K562 (cell line): ENCODE measurements around the gene MGAT4B. TPM values are rescaled to one million over a fixed set of nuclear protein-coding genes. Genes with fewer than 3 reads are reported as not detected.

Experiments
- ATAC-seq: fragments of 200-7000 bp; cut with Tn5 transposase; 3 replicates; pipeline ENCODE4 v1.9.1; 2020; ENCODE audit warnings: moderate library complexity
- BruUV-seq: library from RNA; stranded (reverse); fragments of 400-500 nt; replicated peaks from 2 replicates; lab custom pipeline; 2021; lab: Mats Ljungman, UMichigan
- CTCF ChIA-PET: fragments of 300-600 bp; formaldehyde crosslinking; extraction: SDS; loops from one replicate; lab custom pipeline; 2021; ENCODE audit warnings: low intra/inter-chr PET ratio; lab: Yijun Ruan, JAX
- POLR2A ChIA-PET: fragments of 300-600, 350-650 bp; sonication (Branson Sonifier 250); formaldehyde crosslinking; extraction: SDS; loops from one replicate; lab custom pipeline; 2021; ENCODE audit warnings: antibody characterized with exemption, inconsistent platforms; lab: Yijun Ruan, JAX
- DNase-seq, 4 experiments: peaks; one replicate each; pipeline versions ENCODE4 v3.0.0 to v3.0.0-alpha.2; 2011 to 2018; ENCODE audit warnings: low spot score in 3 of 4, mixed read lengths in 3 of 4; ENCODE audit errors: extremely low read depth in 1 of 4
- FAIRE-seq: peaks from 2 replicates; lab custom pipeline; 2011; peaks lifted over from hg19 to GRCh38; lab: Jason Lieb, UNC
- H2AFZ ChIP-seq: 2 replicates; pipeline ENCODE4 v1.6.0; 2011; ENCODE audit warnings: low read depth, low read length, control low read depth, inconsistent platforms
- H3K27ac ChIP-seq: fragments of 200-600 bp; 3 replicates; pipeline ENCODE4 v1.8.0; 2011; ENCODE audit warnings: low read depth, mild to moderate bottlenecking, control low read depth, inconsistent platforms, low read length, moderate library complexity, mixed read lengths; ENCODE audit errors: extremely low read depth
- H3K27me3 ChIP-seq, 2 experiments: fragments of 300-600 bp in 1 of 2; 2 replicates in 1 of 2; 3 replicates in 1 of 2; pipeline versions ENCODE4 v1.6.0 to v1.8.0; 2011; ENCODE audit warnings: inconsistent platforms in 2 of 2, low read length in 2 of 2, mild to moderate bottlenecking in 1 of 2, mixed read lengths in 1 of 2, moderate library complexity in 1 of 2; ENCODE audit not compliant: control insufficient read depth in 2 of 2, insufficient read depth in 2 of 2
- H3K36me3 ChIP-seq: fragments of 300-600 bp; 3 replicates; pipeline ENCODE4 v1.8.0; 2011; ENCODE audit warnings: mild to moderate bottlenecking, low read length, inconsistent platforms; ENCODE audit not compliant: control insufficient read depth, insufficient read depth
- H3K4me1 ChIP-seq, 2 experiments: fragments of 200-600 bp in 1 of 2; replicated peaks in 1 of 2; 2 replicates in 1 of 2; 3 replicates in 1 of 2; pipeline versions ENCODE4 v1.5.1 to v1.8.0; 2011; ENCODE audit warnings: inconsistent platforms in 2 of 2, low read length in 2 of 2, mild to moderate bottlenecking in 1 of 2, mixed read lengths in 1 of 2, moderate library complexity in 1 of 2; ENCODE audit not compliant: control insufficient read depth in 2 of 2, insufficient read depth in 2 of 2
- H3K4me2 ChIP-seq: 2 replicates; pipeline ENCODE4 v1.6.1; 2011; ENCODE audit warnings: low read length, control low read depth, inconsistent platforms, mixed read lengths; ENCODE audit not compliant: insufficient read depth
- H3K4me3 ChIP-seq: fragments of 200-600 bp; sonication (generic), shearing (Covaris generic); 2 replicates; pipeline ENCODE4 v1.5.1; 2016; ENCODE audit warnings: control low read depth, inconsistent platforms
- H3K79me2 ChIP-seq: fragments of 200-600 bp; 3 replicates; pipeline ENCODE4 v1.8.0; 2011; ENCODE audit warnings: low read length, inconsistent platforms; ENCODE audit not compliant: control insufficient read depth, insufficient read depth
- H3K9ac ChIP-seq, 2 experiments: 2 replicates each; pipeline versions ENCODE4 v1.6.0 to v1.6.1; 2011; ENCODE audit warnings: low read depth in 2 of 2, low read length in 2 of 2, control low read depth in 1 of 2, inconsistent platforms in 1 of 2, mild to moderate bottlenecking in 1 of 2, mixed read lengths in 1 of 2; ENCODE audit not compliant: insufficient read depth in 1 of 2
- H3K9me1 ChIP-seq: one replicate; pipeline ENCODE4 v1.6.0; 2011; ENCODE audit warnings: inconsistent platforms, mild to moderate bottlenecking, low read length, moderate library complexity; ENCODE audit not compliant: control insufficient read depth, insufficient read depth
- H3K9me3 ChIP-seq: replicated peaks from 2 replicates; pipeline ENCODE4 v1.5.1; 2011; ENCODE audit warnings: low read depth, low read length, inconsistent platforms; ENCODE audit not compliant: control insufficient read depth, insufficient read depth
- H4K20me1 ChIP-seq: replicated peaks from 2 replicates; pipeline ENCODE4 v1.6.1; 2011; ENCODE audit warnings: low read length, inconsistent platforms, mixed read lengths; ENCODE audit not compliant: control insufficient read depth, insufficient read depth
- HDAC2 ChIP-seq: fragments of 450-650 bp; IDR thresholded peaks from 2 replicates; pipeline ENCODE4 v1.6.1; 2016; ENCODE audit warnings: mild to moderate bottlenecking
- HDGF ChIP-seq: fragments of 450-650 bp; IDR thresholded peaks from 2 replicates; pipeline ENCODE4 v1.6.1; 2016
- HMBOX1 ChIP-seq: sonication (generic); IDR thresholded peaks from 2 replicates; pipeline ENCODE4 v1.6.1; 2016
- KDM1A ChIP-seq, 2 experiments: fragments of 450-650 bp; IDR thresholded peaks; 2 replicates each; pipeline ENCODE4 v1.6.1; 2016; ENCODE audit warnings: mild to moderate bottlenecking in 2 of 2
- LCOR ChIP-seq: sonication (generic); formaldehyde crosslinking; IDR thresholded peaks from 2 replicates; pipeline ENCODE4 v1.8.0; 2022; ENCODE audit warnings: mild to moderate bottlenecking, missing genetic modification reagents
- MYBL2 ChIP-seq, 2 experiments: fragments of 450-650 bp in 1 of 2; sonication (generic) in 1 of 2; formaldehyde crosslinking in 1 of 2; IDR thresholded peaks; 2 replicates each; pipeline versions ENCODE4 v1.6.1 to v1.8.1; 2017 to 2022; ENCODE audit warnings: borderline replicate concordance in 1 of 2, inconsistent platforms in 1 of 2, low read depth in 1 of 2, mild to moderate bottlenecking in 1 of 2, missing genetic modification reagents in 1 of 2, moderate library complexity in 1 of 2
- NEUROD1 ChIP-seq: fragments of 150-350 bp; IDR thresholded peaks from 2 replicates; pipeline ENCODE4 v1.6.1; 2014; ENCODE audit warnings: borderline replicate concordance, low read length, low read depth; ENCODE audit not compliant: partially characterized antibody
- RBM25 ChIP-seq: fragments of 200-400 bp; formaldehyde crosslinking; IDR thresholded peaks from 2 replicates; pipeline ENCODE4 v1.6.1; 2018; ENCODE audit warnings: low read length, low read depth, moderate library complexity; ENCODE audit not compliant: severe bottlenecking
- RNF2 ChIP-seq: sonication (generic); IDR thresholded peaks from 2 replicates; pipeline ENCODE4 v1.6.1; 2016
- SNRNP70 ChIP-seq: fragments of 200-400 bp; formaldehyde crosslinking; optimal IDR thresholded peaks from 2 replicates; pipeline ENCODE3; 2017; ENCODE audit warnings: low read depth, low read length
- TSC22D4 ChIP-seq: fragments of 450-650 bp; IDR thresholded peaks from 2 replicates; pipeline ENCODE4 v1.6.1; 2016; ENCODE audit warnings: missing genetic modification characterization, missing biosample characterization, control low read depth
- XRCC3 ChIP-seq: fragments of 450-650 bp; IDR thresholded peaks from 2 replicates; pipeline ENCODE4 v1.6.1; 2017; ENCODE audit warnings: mild to moderate bottlenecking, moderate library complexity
- ZBTB17 ChIP-seq: fragments of 450-650 bp; formaldehyde crosslinking; IDR thresholded peaks from 2 replicates; pipeline ENCODE4 v1.4.0; 2020; ENCODE audit warnings: mild to moderate bottlenecking
- ZNF3 ChIP-seq: fragments of 250-450 bp; sonication (Bioruptor Pico); IDR thresholded peaks from 2 replicates; pipeline ENCODE4 v1.5.0; 2021; ENCODE audit warnings: mild to moderate bottlenecking, moderate library complexity
- WGBS: fragments of 100-300 bp; shearing (Covaris generic); methylation state at CpG from one replicate; pipeline ENCODE4 v1.1.6; 2016; ENCODE audit warnings: low coverage, mixed read lengths; ENCODE audit not compliant: insufficient coverage; ENCODE audit errors: missing lambda C conversion rate; 5-methylcytosine and 5-hydroxymethylcytosine counted together
- in situ Hi-C: fragments of 300-500 bp; cut with MboI; formaldehyde crosslinking; loops from 4 replicates; pipeline ENCODE4 v1.15.0; 2018; ENCODE audit warnings: inconsistent platforms, mixed read lengths
- intact Hi-C: fragments of 100-400 bp; cut with micrococcal nuclease; formaldehyde crosslinking; loops from 2 replicates; pipeline ENCODE4 v1.14.2; 2022
- polyA plus RNA-seq, 8 experiments: library from polyadenylated mRNA; depleted of rRNA in 4 of 8; stranded (reverse) in 5 of 8; unstranded in 3 of 8; fragments of >200 nt; fragmentation: Nextera tagmentation in 2 of 8; fragmentation: Illumina TruSeq in 1 of 8; extraction: Ambion mirVana in 2 of 8; extraction: Trizol in 1 of 8; gene quantifications; 2 replicates each; pipeline versions ENCODE4 v1.2.1 to v1.2.3, GENCODE V29; 2011 to 2014; ENCODE audit warnings: inconsistent platforms in 1 of 8, missing spikeins in 1 of 8
- total RNA-seq, 7 experiments: library from RNA; depleted of rRNA in 6 of 7; stranded (reverse); fragments of >200 nt in 6 of 7; fragmentation: Illumina TruSeq in 2 of 7; extraction: Trizol in 2 of 7; gene quantifications; 2 replicates each; pipeline versions ENCODE4 v1.2.1 to v1.2.3, GENCODE V29; 2011 to 2021; ENCODE audit warnings: low replicate concordance in 1 of 7
- TF ChIP-seq, protein P1 (sequence below), 2 experiments: fragments of 450-650 bp; conservative IDR thresholded peaks; 2 replicates each; pipeline ENCODE4 v1.6.1; 2017; ENCODE audit warnings: mild to moderate bottlenecking in 2 of 2, moderate library complexity in 2 of 2

Gene MGAT4B
- total and polyA plus RNA-seq, 9 of the 15 experiments (the other 6 are each of a cell fraction or from before 2014, with no cell fraction given) = 0.34 to 133 (median 75.4) TPM

GRCh38 chr5:179759581-179760551, 46.8 kb downstream of the MGAT4B start (continued):
- no peak for TF ChIP-seq ZBTB17 (CRISPR knock-in tag)
- no peak for TF ChIP-seq HDGF
- no peak for TF ChIP-seq XRCC3
- TF ChIP-seq, protein P1, sequence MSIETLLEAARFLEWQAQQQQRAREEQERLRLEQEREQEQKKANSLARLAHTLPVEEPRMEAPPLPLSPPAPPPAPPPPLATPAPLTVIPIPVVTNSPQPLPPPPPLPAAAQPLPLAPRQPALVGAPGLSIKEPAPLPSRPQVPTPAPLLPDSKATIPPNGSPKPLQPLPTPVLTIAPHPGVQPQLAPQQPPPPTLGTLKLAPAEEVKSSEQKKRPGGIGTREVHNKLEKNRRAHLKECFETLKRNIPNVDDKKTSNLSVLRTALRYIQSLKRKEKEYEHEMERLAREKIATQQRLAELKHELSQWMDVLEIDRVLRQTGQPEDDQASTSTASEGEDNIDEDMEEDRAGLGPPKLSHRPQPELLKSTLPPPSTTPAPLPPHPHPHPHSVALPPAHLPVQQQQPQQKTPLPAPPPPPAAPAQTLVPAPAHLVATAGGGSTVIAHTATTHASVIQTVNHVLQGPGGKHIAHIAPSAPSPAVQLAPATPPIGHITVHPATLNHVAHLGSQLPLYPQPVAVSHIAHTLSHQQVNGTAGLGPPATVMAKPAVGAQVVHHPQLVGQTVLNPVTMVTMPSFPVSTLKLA (conservative IDR thresholded peaks at IDR 0.05) = no peak

DNA sequence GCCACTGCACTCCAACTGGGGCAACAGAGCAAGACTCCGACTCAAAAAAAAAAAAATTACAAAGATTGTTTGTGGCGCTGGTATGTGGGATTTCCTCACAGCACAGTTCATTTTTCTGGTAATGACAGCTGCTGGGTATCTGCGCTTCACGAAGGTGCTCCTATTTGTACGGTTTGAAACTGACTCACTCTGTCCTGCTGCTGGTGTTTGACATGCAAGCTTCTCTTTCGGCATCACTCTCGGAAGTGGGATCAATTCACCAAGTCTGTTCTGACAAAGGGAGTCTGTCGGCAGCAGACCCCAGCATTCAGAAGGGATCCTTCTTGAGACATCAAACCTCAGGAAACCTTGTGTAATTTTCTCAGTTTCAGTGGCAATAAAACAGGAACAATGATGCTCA, 47.7 kb downstream of the MGAT4B start:
- DNase-seq (no peak), FAIRE-seq (no peak), ATAC-seq (no peak)
- Histone ChIP-seq H3K4me1 (peaks cover 22 to 41% of the 10 kb centered on the region in 2 experiments), H3K4me3 (no peak overlapping the region), H3K79me2 (peaks cover 84% of the 10 kb centered on the region), H3K27me3 (no peaks in the 10 kb centered on the region), H4K20me1 (peaks cover 41% of the 10 kb centered on the region), H3K27ac (no peak overlapping the region), H3K9ac (no peak overlapping the region), H2AFZ (no peak overlapping the region), H3K9me1 (peaks cover 17% of the 10 kb centered on the region), H3K4me2 (no peak overlapping the region), H3K9me3 (no peaks in the 10 kb centered on the region), H3K36me3 (peaks cover 5% of the 10 kb centered on the region; the same call in 2 of the 3 replicates)
- ChIA-PET CTCF (no interaction called here), POLR2A (interaction anchor here (0.7 to 1.2 kb wide), 2 partner anchors 61 to 887 kb away, joined by 3 read pairs; partner anchors contain the start of gene SQSTM1)
- intact Hi-C loops = no loop called here
- TF ChIP-seq SNRNP70 = no peak
- TF ChIP-seq NEUROD1 = no peak
- TF ChIP-seq KDM1A (IDR thresholded peaks at IDR 0.05) = no peak
- no peak for TF ChIP-seq HDAC2
- TF ChIP-seq TSC22D4 (tag) = no peak
- no peak for TF ChIP-seq RBM25
- TF ChIP-seq LCOR (CRISPR knock-in tag) = no peak
- TF ChIP-seq HMBOX1 = no peak
- no peak for TF ChIP-seq ZNF3 (CRISPR knock-in tag)
- no peak for TF ChIP-seq MYBL2 (IDR thresholded peaks at IDR 0.05; ENCODE audit: low read depth)
- TF ChIP-seq MYBL2 (CRISPR knock-in tag; IDR thresholded peaks at IDR 0.05; ENCODE audit: borderline replicate concordance) = no peak
- TF ChIP-seq RNF2 = no peak
- TF ChIP-seq, protein P1 (conservative IDR thresholded peaks at IDR 0.05) = no peak
- BruUV-seq = no TSS peak
- in situ Hi-C loops = no loop called here
- WGBS = 92% methylated on average over 6 of the region's 8 CpGs
